Natural killer cell (primary cell): ENCODE data around the gene GLE1. TPM values are rescaled to one million over a fixed set of nuclear protein-coding genes. Genes with fewer than 3 reads are reported as not detected.

Source experiments
- ATAC-seq, 3 donors: fragments of 150-1000 bp in 2 of 3; fragments of 200-7000 bp in 1 of 3; cut with Tn5 transposase; 1 replicate in 1 of 3; 2 replicates in 2 of 3; pipeline ENCODE4 v1.10.0; 2021; ENCODE audit warnings: mild to moderate bottlenecking in 2 of 3, moderate library complexity in 2 of 3
- DNase-seq, 2 donors: peaks; one replicate each; pipeline versions ENCODE4 v3.0.0 to v3.0.0-alpha.2; 2013 to 2021; ENCODE audit warnings: mixed read lengths in 1 of 2
- H3K27ac ChIP-seq: one replicate; pipeline ENCODE4 v1.5.1; 2013; ENCODE audit warnings: mild to moderate bottlenecking, low read length
- H3K27me3 ChIP-seq: one replicate; pipeline ENCODE4 v1.6.1; 2013; ENCODE audit warnings: low read length; ENCODE audit not compliant: control insufficient read depth, insufficient read depth
- H3K36me3 ChIP-seq: one replicate; pipeline ENCODE4 v1.6.1; 2013; ENCODE audit warnings: low read length; ENCODE audit not compliant: control insufficient read depth, insufficient read depth
- H3K4me1 ChIP-seq: one replicate; pipeline ENCODE4 v1.6.1; 2013; ENCODE audit warnings: low read length; ENCODE audit not compliant: control insufficient read depth, insufficient read depth
- H3K4me3 ChIP-seq: one replicate; pipeline ENCODE4 v1.5.1; 2013; ENCODE audit warnings: low read length
- H3K9me3 ChIP-seq: one replicate; pipeline ENCODE4 v1.6.1; 2013; ENCODE audit warnings: low read length; ENCODE audit not compliant: control insufficient read depth, insufficient read depth
- H3K27ac Mint-ChIP-seq, 2 donors: one replicate each; pipeline ENCODE4 v1.8.0; 2022; ENCODE audit warnings: mild to moderate bottlenecking in 2 of 2, mixed read lengths in 2 of 2, moderate library complexity in 1 of 2
- H3K27me3 Mint-ChIP-seq, 2 donors: one replicate each; pipeline ENCODE4 v1.8.0; 2022; ENCODE audit warnings: low read depth in 2 of 2, mixed read lengths in 2 of 2
- H3K36me3 Mint-ChIP-seq: one replicate; pipeline ENCODE4 v1.8.0; 2022; ENCODE audit warnings: mixed read lengths
- H3K4me1 Mint-ChIP-seq, 2 donors: one replicate each; pipeline ENCODE4 v1.8.0; 2022; ENCODE audit warnings: mixed read lengths in 2 of 2
- H3K4me3 Mint-ChIP-seq: one replicate; pipeline ENCODE4 v1.8.0; 2022; ENCODE audit warnings: mild to moderate bottlenecking, moderate library complexity, mixed read lengths
- H3K9me3 Mint-ChIP-seq, 2 donors: one replicate each; pipeline ENCODE4 v1.8.0; 2022; ENCODE audit warnings: mixed read lengths in 2 of 2
- WGBS: methylation state at CpG from one replicate; pipeline ENCODE4 v1.1.7; 2013; ENCODE audit warnings: missing lambda C conversion rate; ENCODE audit not compliant: insufficient coverage; 5-methylcytosine and 5-hydroxymethylcytosine counted together
- intact Hi-C: fragments of 100-400 bp; cut with micrococcal nuclease; formaldehyde crosslinking; loops from one replicate; pipeline ENCODE4 v1.14.2; 2022
- total RNA-seq, 4 donors: library from RNA; stranded (reverse); fragments of 120-200 nt in 1 of 4; gene quantifications; one replicate each; pipeline versions ENCODE4 v1.2.3 to v1.2.4, GENCODE V29; 2013 to 2022
- TF ChIP-seq, protein P1 (sequence below): fragments of 200-600 bp; IDR thresholded peaks from one replicate; pipeline ENCODE4 v1.8.0; 2022; ENCODE audit warnings: antibody characterized with exemption

GLE1 gene
- total RNA-seq, 3 donors from 2014 or later (not counting 1 experiment from before 2014, with no cell fraction given) = 21.2 to 33.3 (median 23.3) TPM

DNA sequence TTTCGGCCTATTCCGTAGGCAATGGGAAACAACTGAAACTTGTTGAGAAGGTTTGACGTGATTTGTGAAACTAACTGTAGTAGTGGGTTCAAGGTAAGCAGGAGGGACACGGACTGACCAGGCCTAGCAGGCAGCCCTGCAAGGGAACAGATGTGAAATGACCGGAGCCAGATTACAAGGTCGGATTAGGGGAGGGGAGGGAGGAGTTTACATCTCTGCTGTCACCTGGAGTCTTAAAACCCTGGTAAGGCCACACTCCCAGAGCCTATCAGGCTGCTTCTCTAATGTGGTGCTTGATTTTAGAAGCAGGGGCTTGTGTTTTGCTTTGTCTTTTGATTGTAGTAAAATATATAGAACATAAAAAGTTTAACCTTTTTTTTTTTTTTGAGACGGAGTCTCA, 44.4 kb downstream of the GLE1 start:
- Histone ChIP-seq H3K27ac (no peak overlapping the region), H3K9me3 (no peaks in the 10 kb centered on the region), H3K27me3 (no peaks in the 10 kb centered on the region), H3K4me1 (peaks cover 22% of the 10 kb centered on the region), H3K4me3 (no peak overlapping the region), H3K36me3 (no peaks in the 10 kb centered on the region)
- H3K4me1 Mint-ChIP-seq = peaks cover 25 to 30% of the 10 kb centered on the region in 2 donors
- H3K36me3 Mint-ChIP-seq = no peaks in the 10 kb centered on the region
- H3K27me3 Mint-ChIP-seq = no peaks in the 10 kb centered on the region
- H3K9me3 Mint-ChIP-seq = no peaks in the 10 kb centered on the region
- intact Hi-C loops = no loop called here
- no peak for ATAC-seq
- 97% methylated on average over 7 of the region's 7 CpGs for WGBS
- no peak for DNase-seq
- H3K27ac Mint-ChIP-seq = no peak overlapping the region
- no peak overlapping the region for H3K4me3 Mint-ChIP-seq
- TF ChIP-seq, protein P1, sequence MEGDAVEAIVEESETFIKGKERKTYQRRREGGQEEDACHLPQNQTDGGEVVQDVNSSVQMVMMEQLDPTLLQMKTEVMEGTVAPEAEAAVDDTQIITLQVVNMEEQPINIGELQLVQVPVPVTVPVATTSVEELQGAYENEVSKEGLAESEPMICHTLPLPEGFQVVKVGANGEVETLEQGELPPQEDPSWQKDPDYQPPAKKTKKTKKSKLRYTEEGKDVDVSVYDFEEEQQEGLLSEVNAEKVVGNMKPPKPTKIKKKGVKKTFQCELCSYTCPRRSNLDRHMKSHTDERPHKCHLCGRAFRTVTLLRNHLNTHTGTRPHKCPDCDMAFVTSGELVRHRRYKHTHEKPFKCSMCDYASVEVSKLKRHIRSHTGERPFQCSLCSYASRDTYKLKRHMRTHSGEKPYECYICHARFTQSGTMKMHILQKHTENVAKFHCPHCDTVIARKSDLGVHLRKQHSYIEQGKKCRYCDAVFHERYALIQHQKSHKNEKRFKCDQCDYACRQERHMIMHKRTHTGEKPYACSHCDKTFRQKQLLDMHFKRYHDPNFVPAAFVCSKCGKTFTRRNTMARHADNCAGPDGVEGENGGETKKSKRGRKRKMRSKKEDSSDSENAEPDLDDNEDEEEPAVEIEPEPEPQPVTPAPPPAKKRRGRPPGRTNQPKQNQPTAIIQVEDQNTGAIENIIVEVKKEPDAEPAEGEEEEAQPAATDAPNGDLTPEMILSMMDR = no peak

DNA sequence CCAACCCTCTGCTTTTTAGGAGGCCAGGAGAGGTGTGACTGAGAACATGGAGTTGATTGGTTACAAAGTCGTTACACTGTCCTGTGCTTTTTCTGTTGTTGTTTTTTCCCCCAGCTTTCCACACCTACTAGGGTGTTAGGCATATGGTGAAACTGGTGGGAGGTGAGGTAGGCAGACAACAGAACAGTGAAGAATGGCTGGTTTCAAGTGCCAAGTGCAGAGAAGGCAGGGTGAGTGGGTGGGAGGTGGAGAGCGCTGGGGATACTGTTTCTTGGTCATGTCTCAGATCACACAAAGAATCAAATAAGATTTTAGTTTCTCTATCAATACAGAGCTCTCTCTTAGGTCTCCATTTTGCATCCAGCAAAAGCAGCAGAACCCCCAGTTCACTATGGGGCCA, 45.7 kb downstream of the GLE1 start:
- Histone ChIP-seq H3K4me3 (no peak overlapping the region), H3K27ac (peak overlapping the region; percentile 88), H3K9me3 (no peaks in the 10 kb centered on the region), H3K36me3 (no peaks in the 10 kb centered on the region), H3K4me1 (peaks cover 25% of the 10 kb centered on the region), H3K27me3 (no peaks in the 10 kb centered on the region)
- H3K4me1 Mint-ChIP-seq = peaks cover 25 to 30% of the 10 kb centered on the region in 2 donors
- intact Hi-C loops = no loop called here
- ATAC-seq (peak; percentile 34 to 55 (median 46)), DNase-seq (peak; percentile 38 to 43)
- TF ChIP-seq, protein P1 = no peak
- H3K27ac Mint-ChIP-seq = peak overlapping the region in 1 of 2 donors; percentile 94
- WGBS = no CpG with 5 or more reads among the region's 2 CpGs
- no peaks in the 10 kb centered on the region for H3K36me3 Mint-ChIP-seq
- H3K27me3 Mint-ChIP-seq = no peaks in the 10 kb centered on the region
- peak overlapping the region; percentile 93 for H3K4me3 Mint-ChIP-seq
- H3K9me3 Mint-ChIP-seq = no peaks in the 10 kb centered on the region

DNA sequence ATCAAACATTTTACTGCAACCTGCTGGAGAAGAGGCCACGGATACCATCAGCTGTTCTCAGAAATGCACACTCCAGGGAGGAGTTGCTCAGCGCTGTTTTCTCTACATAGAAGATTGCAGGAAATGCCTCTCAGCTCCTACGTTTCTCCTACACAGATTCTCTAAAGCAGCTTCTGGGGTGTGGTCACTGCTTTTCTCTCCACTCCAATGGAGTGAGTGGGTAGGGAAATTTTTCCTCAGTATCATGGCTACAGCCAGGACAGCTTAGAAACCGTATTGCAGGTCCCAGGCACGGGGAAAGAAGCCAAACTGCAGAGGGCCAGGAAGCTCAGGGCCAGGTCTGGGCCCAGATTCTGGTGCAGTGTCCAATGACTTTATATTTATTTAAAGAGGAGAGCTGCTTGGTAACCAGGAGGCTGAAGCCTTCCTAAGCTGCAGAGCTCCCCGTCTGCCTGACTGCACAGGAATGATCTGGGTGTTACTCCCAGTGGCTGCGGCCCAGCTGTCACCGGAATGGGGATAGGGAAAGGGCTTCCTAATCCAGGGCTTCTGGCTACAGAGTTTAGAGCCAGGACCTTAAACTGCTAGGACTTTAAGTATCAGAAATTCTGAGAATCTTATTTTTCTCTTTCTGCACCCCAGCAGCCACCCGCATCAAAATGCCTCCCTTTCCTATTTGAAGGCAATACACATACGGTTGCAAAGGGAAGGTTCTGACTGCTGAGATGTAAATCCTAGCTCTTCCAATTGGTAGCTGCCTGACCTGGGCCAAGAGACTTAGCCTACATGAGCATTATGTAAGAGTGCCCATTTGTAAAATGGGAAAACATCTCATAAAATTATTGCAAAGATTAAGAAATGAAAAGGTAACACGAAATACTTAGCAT, 46.5 kb downstream of the GLE1 start:
- DNase-seq = peak in 1 of 2 donors; percentile 31
- H3K4me3 Mint-ChIP-seq = peak overlapping the region; percentile 93
- no peaks in the 10 kb centered on the region for H3K9me3 ChIP-seq

More for the DNA sequence above, 46.5 kb downstream of the GLE1 start:
- H3K4me3 ChIP-seq = peak overlapping the region; percentile 68
- 80% methylated on average over 10 of the region's 11 CpGs for WGBS
- TF ChIP-seq, protein P1 = no peak
- Mint-ChIP-seq H3K4me1 (peaks cover 25 to 30% of the 10 kb centered on the region in 2 donors), H3K27ac (peak overlapping the region in 1 of 2 donors; percentile 94), H3K9me3 (no peaks in the 10 kb centered on the region), H3K36me3 (no peaks in the 10 kb centered on the region), H3K27me3 (no peaks in the 10 kb centered on the region)
- no peaks in the 10 kb centered on the region for H3K36me3 ChIP-seq
- H3K27ac ChIP-seq = peak overlapping the region; percentile 88
- peaks cover 28% of the 10 kb centered on the region for H3K4me1 ChIP-seq
- no peak for ATAC-seq
- intact Hi-C loops = loop anchor here (1.0 kb wide), 1 partner anchor 40 kb away; no protein-coding TSS in a partner anchor
- no peaks in the 10 kb centered on the region for H3K27me3 ChIP-seq
